Measurements from ENCODE around the gene FAHD2A. TPM values are rescaled to one million over a fixed set of nuclear protein-coding genes. Genes with fewer than 3 reads are reported as not detected.
"Not testable (repeated sequence)": the region's sequence is repeated elsewhere in the genome, so short reads cannot be mapped to it uniquely, and the experiment has no call there.

The FAHD2A gene
- total RNA-seq, 1 donor from 2014 or later: 27.4 TPM

- Mint-ChIP-seq H3K4me1 (ENCODE audit: low read depth) (peaks cover 25% of the 10 kb centered on the region), H3K4me3 (ENCODE audit: unreplicated experiment) (no peak overlapping the region), H3K27ac (ENCODE audit: unreplicated experiment) (no peak overlapping the region), H3K36me3 (ENCODE audit: low read depth) (no peaks in the 10 kb centered on the region), H3K9me3 (ENCODE audit: low read depth) (no peaks in the 10 kb centered on the region), H3K27me3 (ENCODE audit: low read depth) (no peaks in the 10 kb centered on the region)
- DNase-seq (ENCODE audit: low spot score): no peak
- no peak for TF ChIP-seq CTCF (IDR thresholded peaks at IDR 0.05)
Observed at GRCh38 chr2:95399061-95399460, 3.4 kb upstream of the FAHD2A start.

- no peak for DNase-seq (ENCODE audit: low spot score)
- Mint-ChIP-seq H3K27ac (ENCODE audit: unreplicated experiment) (no peak overlapping the region), H3K4me1 (ENCODE audit: low read depth) (peaks cover 25% of the 10 kb centered on the region), H3K27me3 (ENCODE audit: low read depth) (no peaks in the 10 kb centered on the region), H3K36me3 (ENCODE audit: low read depth) (no peaks in the 10 kb centered on the region), H3K4me3 (ENCODE audit: unreplicated experiment) (peak overlapping the region; percentile 98), H3K9me3 (ENCODE audit: low read depth) (no peaks in the 10 kb centered on the region)
- TF ChIP-seq CTCF (IDR thresholded peaks at IDR 0.05): no peak
Observed at GRCh38 chr2:95401480-95401879, 1.0 kb upstream of the FAHD2A start.

GRCh38 chr2:95402004-95402369, 521 bp upstream of the FAHD2A start:
- peak overlapping the region; percentile 98 for H3K27ac Mint-ChIP-seq (ENCODE audit: unreplicated experiment)
- H3K27me3 Mint-ChIP-seq (ENCODE audit: low read depth); DNase-seq (ENCODE audit: low spot score); H3K9me3 Mint-ChIP-seq (ENCODE audit: low read depth); H3K36me3 Mint-ChIP-seq (ENCODE audit: low read depth): not testable (repeated sequence)
- peaks cover 25% of the 10 kb centered on the region for H3K4me1 Mint-ChIP-seq (ENCODE audit: low read depth)
- peak overlapping the region; percentile 98 for H3K4me3 Mint-ChIP-seq (ENCODE audit: unreplicated experiment)

- TF ChIP-seq CTCF (IDR thresholded peaks at IDR 0.05): peak; percentile 76
- H3K27ac Mint-ChIP-seq (ENCODE audit: unreplicated experiment): peak overlapping the region; percentile 98
- H3K4me1 Mint-ChIP-seq (ENCODE audit: low read depth): peaks cover 25% of the 10 kb centered on the region
- DNase-seq (ENCODE audit: low spot score); H3K27me3 Mint-ChIP-seq (ENCODE audit: low read depth); H3K36me3 Mint-ChIP-seq (ENCODE audit: low read depth); H3K9me3 Mint-ChIP-seq (ENCODE audit: low read depth): not testable (repeated sequence)
- H3K4me3 Mint-ChIP-seq (ENCODE audit: unreplicated experiment): peak overlapping the region; percentile 98
Observed at GRCh38 chr2:95403204-95403721, 755 bp downstream of the FAHD2A start.

GRCh38 chr2:95403824-95404223, 1.3 kb downstream of the FAHD2A start:
- not testable (repeated sequence) for DNase-seq (ENCODE audit: low spot score); H3K27ac Mint-ChIP-seq (ENCODE audit: unreplicated experiment)

GRCh38 chr2:95404676-95405075, 2.2 kb downstream of the FAHD2A start:
- H3K27me3 Mint-ChIP-seq (ENCODE audit: low read depth); DNase-seq (ENCODE audit: low spot score); H3K4me3 Mint-ChIP-seq (ENCODE audit: unreplicated experiment); H3K9me3 Mint-ChIP-seq (ENCODE audit: low read depth); H3K27ac Mint-ChIP-seq (ENCODE audit: unreplicated experiment); H3K36me3 Mint-ChIP-seq (ENCODE audit: low read depth): not testable (repeated sequence)
- peaks cover 25% of the 10 kb centered on the region for H3K4me1 Mint-ChIP-seq (ENCODE audit: low read depth)

More at GRCh38 chr2:95403824-95404223, 1.3 kb downstream of the FAHD2A start:
- H3K4me3 Mint-ChIP-seq (ENCODE audit: unreplicated experiment): peak overlapping the region; percentile 98
- H3K9me3 Mint-ChIP-seq (ENCODE audit: low read depth); H3K36me3 Mint-ChIP-seq (ENCODE audit: low read depth); H3K27me3 Mint-ChIP-seq (ENCODE audit: low read depth): not testable (repeated sequence)
- peaks cover 25% of the 10 kb centered on the region for H3K4me1 Mint-ChIP-seq (ENCODE audit: low read depth)

GRCh38 chr2:95411239-95411638, 8.7 kb downstream of the FAHD2A start:
- DNase-seq (ENCODE audit: low spot score); H3K27ac Mint-ChIP-seq (ENCODE audit: unreplicated experiment): not testable (repeated sequence)

More at GRCh38 chr2:95411239-95411638, 8.7 kb downstream of the FAHD2A start:
- not testable (repeated sequence) for H3K4me3 Mint-ChIP-seq (ENCODE audit: unreplicated experiment); H3K36me3 Mint-ChIP-seq (ENCODE audit: low read depth); H3K9me3 Mint-ChIP-seq (ENCODE audit: low read depth); H3K4me1 Mint-ChIP-seq (ENCODE audit: low read depth); H3K27me3 Mint-ChIP-seq (ENCODE audit: low read depth)
